Jurkat, Clone E6-1 (cell line): Measurements from ENCODE around the gene IBA57.
"Not testable (repeated sequence)": the region's sequence is repeated elsewhere in the genome, so short reads cannot be mapped to it uniquely, and the experiment has no call there.

Experiments used
- DNase-seq: peaks from one replicate; pipeline ENCODE4 v3.0.0-alpha.2; 2011; ENCODE audit warnings: low read depth, low spot score
- H3K4me3 ChIP-seq: 2 replicates; pipeline ENCODE4 v1.5.1; 2011; ENCODE audit warnings: mild to moderate bottlenecking, low read length, control low read depth, moderate library complexity

IBA57 gene

DNA sequence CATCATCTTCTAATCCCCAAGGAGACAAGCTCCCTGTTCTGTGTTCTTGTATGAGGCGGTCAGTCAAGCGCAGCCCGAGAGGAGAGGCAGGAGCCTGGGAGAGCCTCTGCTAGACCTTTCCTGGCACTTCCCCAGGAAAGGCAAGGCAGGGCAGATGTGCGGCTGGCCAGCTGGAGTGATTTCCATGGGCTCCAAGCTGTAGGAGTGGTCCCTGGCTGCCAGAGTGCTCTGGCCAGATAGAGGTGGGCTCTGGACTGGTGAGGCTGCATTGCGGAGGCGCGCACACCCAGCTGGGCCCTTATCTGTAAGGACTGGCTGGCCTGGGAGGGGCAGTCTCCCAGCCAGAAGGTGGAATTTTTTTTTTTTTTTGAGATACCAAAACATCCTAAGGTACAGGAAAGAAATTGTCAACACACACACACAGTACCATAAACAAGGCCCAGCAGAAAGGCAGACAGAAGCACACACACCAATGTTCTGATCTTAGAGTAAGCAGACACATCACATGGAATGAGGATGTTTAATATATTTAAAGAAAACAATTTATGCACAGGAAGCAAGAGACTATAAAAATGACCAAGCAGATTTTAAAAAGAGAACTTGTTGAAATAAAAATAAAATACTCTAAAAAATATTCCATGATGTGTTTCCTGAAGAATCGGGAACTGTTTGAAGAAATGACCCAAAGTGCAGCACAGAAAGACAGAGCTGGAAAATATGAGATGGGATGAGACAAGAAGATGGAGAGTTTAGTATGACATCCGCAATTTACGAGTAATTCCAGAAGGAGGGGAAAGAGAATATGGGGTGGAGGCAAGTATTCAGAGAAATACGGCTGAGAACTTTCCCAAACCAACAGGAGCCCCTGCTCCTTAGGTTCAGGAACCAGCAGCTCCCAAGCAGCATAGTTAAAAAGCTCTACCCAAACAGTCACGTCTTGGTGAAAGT, 13.4 kb downstream of the IBA57 start:
- DNase-seq, result no peak
- no peak overlapping the region for H3K4me3 ChIP-seq

DNA sequence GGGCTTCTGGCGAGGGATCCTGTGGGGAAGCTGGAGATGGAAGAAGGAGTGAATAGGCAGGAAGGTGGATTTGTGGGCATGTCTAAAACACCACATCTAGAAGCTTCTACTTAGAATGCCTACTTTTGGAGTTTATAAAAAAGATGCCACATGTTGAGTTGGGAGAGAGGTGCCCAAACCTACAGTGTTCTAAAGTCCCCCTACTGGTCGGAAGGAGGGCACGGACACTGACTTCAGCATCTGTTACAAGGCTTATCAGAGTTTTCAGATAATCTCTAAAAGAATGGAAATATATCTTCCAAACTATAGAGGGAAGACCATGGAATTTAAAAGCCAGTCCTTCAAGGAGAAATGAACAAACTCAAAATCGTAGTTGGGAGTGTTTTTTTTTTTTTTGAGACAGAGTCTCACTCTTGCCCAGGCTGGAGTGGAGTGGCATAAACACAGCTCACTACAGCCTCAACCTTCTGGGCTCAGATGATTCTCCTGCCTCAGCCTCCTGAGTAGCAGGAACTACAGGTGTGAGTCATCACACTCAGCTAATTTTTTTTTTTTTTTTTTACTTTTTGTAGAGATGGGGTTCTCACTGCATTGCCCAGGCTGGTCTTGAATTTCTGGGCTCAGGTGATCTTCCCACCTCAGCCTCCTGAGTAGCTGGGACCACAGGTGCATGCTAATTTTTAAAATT, 14.8 kb downstream of the IBA57 start:
- H3K4me3 ChIP-seq, result no peak overlapping the region
- DNase-seq, result peak; percentile 39

DNA sequence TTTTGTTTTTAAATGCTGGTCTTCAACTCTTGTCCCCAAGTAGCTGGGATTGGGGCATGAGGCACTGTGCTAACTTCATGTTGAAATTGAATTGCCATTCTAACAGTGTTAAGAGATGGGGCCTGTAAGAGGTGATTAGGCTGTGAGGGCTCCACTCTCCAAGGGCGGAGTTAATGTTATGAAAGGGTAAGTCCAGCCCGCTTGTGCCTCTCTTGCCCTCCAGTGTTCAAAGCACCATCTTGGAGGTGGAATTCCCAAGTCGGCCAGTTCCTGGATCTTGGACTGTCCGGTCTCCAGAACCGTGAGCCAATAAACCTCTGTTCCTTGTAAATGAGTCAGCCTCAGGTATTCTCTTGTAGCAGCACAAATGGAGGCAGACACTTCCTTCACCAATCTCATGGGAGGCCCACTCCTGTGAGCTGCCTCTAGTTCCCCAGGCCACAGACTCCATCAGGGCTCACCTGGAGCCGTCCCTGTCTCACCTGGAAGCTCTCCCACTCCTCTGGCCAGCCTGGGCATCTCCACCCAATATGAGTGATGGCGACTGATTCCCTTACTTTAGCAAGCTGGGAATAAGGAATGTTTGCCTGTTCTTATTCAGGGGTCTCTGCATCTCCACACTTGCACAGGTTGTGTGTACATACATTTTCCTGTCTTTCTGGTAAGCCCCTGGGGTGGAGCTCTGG, 15.5 kb downstream of the IBA57 start:
- DNase-seq, result no peak
- no peak overlapping the region for H3K4me3 ChIP-seq

DNA sequence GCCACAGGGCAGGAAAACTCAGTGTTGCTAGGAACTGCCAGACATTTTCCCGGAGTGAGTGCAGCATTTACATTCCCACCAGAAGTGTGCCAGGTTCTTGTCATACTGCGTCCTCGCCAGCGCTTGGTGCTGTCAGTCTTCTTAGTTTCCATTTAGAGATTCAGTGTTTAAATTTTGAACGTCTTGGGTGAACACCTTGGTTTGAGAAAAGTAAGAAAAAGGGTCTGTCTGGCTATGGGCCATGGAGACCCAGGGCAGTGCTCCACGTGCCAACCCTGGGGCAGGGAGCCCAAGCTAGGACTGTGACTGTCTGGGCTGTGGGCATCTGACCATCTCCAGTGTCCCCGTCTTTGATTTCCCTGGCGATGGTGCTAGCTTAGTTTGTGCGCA, 16.0 kb downstream of the IBA57 start:
- no peak for DNase-seq
- no peak overlapping the region for H3K4me3 ChIP-seq

DNA sequence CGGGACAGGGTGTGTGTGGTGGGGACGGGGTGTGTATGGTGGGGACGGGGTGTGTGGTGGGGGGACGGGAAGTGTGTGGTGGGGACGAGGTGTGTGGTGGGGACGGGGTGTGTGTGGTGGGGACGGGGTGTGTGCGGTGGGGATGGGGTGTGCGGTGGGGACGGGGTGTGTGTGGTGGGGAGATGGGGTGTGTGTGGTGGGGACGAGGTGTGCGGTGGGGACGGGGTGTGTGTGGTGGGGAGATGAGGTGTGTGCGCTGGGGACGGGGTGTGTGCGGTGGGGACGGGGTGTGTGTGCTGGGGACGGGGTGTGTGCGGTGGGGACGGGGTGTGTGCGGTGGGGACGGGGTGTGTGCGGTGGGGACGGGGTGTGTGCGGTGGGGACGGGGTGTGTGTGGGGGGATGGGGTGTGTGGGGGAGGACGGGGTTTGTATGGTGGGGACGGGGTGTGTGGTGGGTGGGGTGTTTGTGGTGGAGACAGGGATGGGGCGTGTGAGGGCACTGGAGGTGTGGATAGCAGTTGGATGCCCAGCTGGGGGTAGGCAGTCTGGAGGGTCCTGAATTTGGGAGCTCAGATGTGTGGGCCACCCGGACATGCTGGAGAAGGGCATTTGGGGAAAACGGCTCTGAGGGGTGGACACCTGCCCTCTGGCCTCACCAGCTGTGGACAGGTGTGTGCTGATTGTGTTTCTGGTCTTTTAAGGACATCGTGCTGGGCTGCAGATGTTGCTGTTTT, 16.9 kb downstream of the IBA57 start:
- DNase-seq, result no peak
- no peak overlapping the region for H3K4me3 ChIP-seq

DNA sequence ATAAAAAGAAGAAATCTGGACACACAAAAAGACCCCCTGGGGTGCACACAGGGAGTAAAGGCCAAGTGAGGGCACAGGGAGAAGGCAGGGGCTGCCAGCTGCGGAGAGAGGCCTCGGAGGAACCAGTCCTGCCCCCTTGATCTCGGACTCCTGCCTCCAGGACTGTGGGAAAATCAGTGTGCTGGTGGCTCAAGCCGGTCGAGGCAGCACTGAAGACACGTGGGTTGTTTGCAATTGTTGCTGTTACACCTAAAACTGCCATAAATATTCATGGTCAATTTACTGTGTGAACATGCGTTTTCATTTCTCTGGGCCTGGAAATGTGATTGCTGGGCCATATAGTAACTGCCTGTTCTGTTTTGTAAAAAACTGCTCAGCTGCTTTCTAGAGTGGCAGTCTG, 18.5 kb downstream of the IBA57 start:
- H3K4me3 ChIP-seq, result no peak overlapping the region
- DNase-seq, result no peak

DNA sequence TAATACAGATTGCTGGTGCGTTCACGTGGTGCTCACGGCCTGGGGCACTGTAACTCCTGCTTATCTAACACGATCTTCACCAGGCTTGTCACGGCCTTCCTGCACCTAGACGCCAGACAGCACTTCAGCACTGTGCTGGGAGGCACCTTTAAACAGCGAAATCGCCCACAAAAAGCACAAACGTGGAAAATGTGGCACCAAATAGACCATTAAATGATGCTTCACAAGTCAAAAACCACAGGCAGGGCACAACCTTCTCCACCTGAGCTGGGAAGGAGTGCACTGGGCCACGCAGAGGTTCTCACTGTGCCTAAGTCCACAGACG, 20.0 kb downstream of the IBA57 start:
- H3K4me3 ChIP-seq, result no peak overlapping the region
- peak; percentile 63 for DNase-seq

DNA sequence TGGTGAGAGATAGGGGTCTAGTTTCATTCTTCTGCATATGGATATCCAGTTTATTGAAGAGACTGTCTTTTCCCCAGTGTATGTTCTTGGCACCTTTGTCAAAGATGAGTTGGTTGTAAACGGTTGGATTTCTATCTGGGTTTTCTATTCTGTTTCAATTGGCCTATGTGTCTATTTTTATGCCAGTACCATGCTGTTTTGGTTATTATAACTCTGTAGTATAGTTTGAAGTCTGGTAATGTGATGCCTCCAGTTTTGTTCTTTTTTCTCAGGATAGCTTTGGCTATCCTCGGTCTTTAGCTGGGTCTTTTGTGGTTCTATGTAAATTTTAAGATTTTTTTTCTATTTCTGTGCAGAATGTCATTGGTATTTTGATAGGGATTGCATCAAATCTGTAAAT, 22.6 kb downstream of the IBA57 start:
- not testable (repeated sequence) for H3K4me3 ChIP-seq, DNase-seq

DNA sequence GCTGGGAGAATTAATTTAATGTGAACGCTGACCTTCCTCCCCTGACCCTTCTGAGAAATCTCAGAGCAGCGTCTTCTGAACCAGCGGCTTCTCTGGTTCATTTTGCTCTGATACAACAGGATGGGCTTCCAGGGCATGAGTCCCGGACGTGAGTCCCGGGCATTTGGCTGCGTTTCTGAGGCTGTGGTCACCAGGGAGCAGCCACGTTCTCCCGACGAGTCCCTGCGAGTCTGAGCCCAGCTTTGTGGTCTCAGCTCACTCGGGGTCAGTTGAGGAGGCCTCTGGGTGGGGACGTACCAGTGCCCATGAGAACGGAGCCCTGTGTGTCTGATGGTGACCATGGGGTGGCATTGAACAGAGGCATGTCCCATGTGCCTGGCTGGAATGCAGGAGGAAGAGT, 24.6 kb downstream of the IBA57 start:
- DNase-seq, result no peak
- no peak overlapping the region for H3K4me3 ChIP-seq

DNA sequence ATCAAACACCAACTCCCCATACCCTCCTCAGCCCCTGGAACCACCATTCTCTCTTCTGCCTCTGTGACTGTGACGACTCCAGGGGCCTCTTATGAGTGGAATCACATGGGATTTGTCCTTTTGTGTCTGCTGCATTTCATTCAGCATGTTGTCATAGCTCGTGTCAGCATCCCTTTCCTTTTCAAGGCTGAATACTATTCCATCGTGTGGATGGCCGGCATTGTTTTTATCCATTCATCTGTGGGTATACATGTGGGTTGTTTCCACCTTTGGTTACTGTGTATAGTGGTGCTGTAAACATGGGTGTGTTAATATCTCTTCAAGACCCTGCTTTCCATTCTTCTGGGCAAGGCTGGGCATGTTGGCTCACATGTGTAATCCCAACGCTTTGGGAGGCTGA, 25.2 kb downstream of the IBA57 start:
- no peak for DNase-seq

DNA sequence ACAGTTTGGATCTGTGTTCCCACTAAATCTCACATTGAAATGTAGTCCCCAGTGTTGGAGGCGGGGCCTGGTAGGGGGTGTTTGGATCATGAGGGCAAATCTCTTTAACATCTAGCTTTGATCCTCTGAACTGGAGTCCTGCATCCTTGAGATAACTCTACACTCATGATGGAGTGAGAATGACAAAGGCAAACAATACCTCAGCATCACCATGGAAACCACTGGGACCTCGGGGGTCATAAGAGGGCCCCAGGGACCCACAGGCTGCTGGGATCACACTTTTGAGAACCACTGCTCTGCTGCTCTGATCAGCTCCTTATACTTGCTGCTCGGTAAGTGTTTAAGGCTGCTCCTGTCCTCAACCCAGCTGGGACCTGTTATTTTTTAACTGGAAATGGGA, 28.8 kb downstream of the IBA57 start:
- H3K4me3 ChIP-seq, result no peak overlapping the region
- no peak for DNase-seq

More for the DNA sequence above, 25.2 kb downstream of the IBA57 start:
- H3K4me3 ChIP-seq, result no peak overlapping the region

DNA sequence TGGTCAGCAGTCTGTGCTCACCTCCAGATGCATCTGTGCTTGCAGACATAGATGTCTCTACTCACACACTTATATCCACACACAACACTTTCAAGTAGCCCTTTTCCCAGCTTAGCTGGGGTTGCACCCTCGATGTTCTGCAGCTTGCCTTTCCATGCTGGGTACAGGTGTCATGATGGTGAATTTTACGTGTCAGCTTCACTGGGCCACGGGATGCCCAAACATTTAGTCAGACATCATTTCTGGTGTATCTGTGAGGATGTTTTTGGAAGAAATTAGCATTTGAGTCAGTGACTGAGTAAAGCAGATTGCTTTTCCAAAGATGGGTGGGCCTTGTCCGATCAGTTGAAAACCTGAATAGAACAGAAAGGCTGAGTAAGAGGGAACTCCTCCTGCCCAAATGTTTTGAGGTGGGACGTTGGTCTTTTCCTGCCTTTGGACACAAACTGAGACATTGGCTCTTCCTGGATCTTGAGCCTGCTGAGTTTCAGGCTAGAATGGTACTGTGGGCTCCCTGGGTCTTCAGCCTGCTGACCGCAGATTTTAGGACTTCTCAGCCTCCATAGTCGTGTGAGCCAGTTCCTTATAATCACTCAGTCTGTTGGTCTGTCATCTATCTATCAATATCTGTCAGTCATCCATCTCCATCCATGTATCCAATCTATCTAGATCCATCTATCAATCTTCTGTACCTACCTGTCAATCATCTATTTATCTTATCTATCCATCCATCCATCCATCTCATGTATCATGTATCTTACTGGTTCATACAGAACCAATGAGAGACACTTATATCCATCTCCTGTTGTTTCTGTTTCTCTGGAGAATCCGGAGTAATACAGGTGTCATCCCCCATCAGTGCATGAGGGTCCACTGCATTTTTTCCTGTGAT, 29.6 kb downstream of the IBA57 start:
- no peak for DNase-seq
- H3K4me3 ChIP-seq, result no peak overlapping the region

DNA sequence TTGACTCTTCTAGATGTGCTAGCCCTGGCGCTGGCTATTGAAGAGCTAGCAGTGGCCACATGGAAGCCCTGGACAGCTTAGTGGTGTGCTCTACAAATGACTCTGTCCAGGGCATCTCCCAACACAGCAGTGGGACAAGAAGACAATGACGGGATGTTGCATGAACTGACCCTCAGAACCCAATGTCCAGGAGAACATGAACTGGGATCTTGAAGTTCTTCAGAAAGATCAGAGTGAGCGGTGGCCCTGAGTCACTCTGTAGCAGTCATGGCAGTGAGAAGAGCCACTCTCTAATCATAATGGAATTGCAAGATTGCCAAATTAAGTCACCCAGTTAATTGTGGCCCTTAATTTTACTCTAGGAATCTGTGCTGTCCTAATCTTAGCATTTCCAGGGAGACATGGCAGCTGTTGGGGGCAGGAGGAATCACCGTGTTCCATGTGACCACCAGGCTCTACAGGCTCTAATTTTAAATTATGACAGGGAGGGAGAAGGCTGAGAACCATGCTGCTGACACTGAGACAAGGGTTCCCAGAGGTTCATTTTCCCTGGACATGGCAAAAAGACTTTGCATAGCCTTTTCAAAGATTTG, 32.0 kb downstream of the IBA57 start:
- H3K4me3 ChIP-seq, result no peak overlapping the region
- no peak for DNase-seq

DNA sequence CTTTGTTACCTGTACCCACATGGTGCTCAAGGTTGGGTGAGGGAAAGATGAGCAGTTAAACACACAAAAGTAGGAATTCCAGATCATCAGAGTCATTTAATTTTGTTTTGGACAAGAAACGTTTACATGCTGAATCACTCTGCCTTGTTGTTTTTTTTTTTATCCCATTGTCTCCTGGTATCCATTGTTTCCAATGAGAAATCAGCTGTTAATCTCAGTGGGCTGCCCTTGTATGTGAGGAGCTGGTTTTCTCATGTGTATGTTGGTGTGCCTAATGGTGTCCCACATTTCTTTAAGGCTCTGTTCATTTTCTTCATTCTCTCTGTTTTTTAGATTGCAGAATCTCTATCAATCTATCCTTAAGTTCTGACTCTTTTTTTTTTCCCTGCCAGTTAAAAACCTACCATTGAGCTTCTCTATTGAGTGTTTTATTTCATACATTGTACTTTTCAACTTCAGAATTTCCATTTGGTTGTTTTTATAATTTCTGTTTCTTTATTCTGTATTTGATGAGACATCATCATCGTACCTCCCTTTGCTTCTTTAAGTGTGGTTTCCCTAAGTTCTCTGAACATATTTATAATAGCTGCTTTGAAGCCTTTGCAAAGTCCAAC, 33.5 kb downstream of the IBA57 start:
- no peak for DNase-seq
- no peak overlapping the region for H3K4me3 ChIP-seq

DNA sequence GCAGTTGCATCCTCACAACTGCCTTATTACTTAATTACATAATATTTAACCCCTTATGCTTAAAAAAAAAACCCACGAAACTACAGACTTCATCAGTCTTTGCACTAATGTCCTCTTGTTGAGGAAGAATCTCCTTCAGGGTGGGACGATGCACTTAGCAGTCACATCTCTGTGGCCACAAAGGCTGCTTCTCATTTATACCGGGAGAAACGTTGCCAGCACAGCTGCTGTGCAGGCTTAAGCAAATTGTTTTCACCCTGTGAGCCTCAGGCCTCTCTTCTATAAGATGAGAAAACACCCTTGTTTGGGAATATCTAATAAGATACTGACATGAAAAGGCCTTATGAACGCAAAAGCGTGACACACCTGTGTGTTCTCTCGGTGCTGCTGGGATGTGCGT, 39.4 kb downstream of the IBA57 start:
- no peak overlapping the region for H3K4me3 ChIP-seq
- no peak for DNase-seq

DNA sequence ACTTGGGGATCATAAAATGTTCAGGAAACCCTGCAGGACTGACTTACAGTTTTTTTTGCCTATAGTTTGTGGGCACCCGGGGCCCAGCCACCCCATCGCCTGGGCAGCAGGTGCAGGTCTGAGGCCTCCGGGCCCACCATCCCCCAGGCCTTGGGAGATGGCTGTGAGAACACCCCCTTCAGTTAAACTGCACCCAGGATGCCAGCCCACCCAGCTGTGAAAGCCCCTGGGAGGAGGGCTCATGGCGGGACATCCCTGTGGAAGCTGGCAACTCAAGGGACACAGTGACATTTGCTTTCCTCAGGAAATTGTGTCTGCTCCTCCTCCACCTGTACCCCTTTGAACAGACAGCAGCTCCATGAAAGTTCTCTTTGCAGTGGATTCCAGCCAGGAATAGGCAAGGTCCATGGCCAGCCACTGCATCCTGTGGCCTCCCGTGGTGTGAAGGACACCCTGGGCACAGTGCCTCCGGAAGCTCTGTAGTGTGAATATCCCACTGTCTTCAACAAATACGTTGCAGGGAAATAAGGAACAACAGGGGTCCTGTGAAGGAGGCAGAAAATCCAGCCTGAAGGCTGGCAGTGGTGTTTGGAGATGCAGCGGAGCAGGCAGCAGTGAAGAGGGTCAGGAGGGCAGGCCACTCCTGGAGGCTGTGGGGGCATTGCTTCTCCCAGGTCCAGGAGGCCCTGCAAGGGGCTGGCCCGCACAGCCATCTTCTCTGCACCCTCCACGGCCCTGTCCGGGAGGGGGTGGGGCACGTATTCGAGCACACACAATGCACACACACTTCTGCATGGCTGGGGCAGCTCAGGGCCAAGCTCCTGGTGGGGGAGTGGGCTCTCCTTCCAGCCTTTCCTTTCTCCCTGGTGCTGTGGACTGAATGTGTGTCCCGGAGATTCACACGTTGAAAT, 40.2 kb downstream of the IBA57 start:
- H3K4me3 ChIP-seq, result no peak overlapping the region
- DNase-seq, result no peak
